Lung (tissue), 12 donors: ENCODE measurements around the gene HEPACAM. TPM values are rescaled to one million over a fixed set of nuclear protein-coding genes. Genes with fewer than 3 reads are reported as not detected.

Experiments used
- ATAC-seq: fragments of 200-7000 bp; cut with Tn5 transposase; one replicate; pipeline ENCODE4 v1.9.1; 2020; ENCODE audit warnings: moderate number of reproducible peaks; ENCODE audit not compliant: insufficient read depth, low FRiP score
- DNase-seq, 3 donors: peaks; one replicate each; pipeline ENCODE4 v3.0.0-alpha.2; 2013 to 2017
- H3K27ac ChIP-seq, 2 donors: one replicate each; pipeline ENCODE4 v1.5.1; 2013; ENCODE audit warnings: mild to moderate bottlenecking in 2 of 2, moderate library complexity in 2 of 2, control low read depth in 1 of 2, inconsistent platforms in 1 of 2, low read depth in 1 of 2, low read length in 1 of 2
- H3K27me3 ChIP-seq, 3 donors: one replicate each; pipeline ENCODE4 v1.5.1; 2013; ENCODE audit warnings: low read length in 2 of 3; ENCODE audit not compliant: control insufficient read depth in 3 of 3, insufficient read depth in 3 of 3
- H3K36me3 ChIP-seq, 4 donors: one replicate each; pipeline ENCODE4 v1.5.1; 2013; ENCODE audit warnings: low read length in 4 of 4, mild to moderate bottlenecking in 1 of 4, moderate library complexity in 1 of 4; ENCODE audit not compliant: control insufficient read depth in 4 of 4, insufficient read depth in 4 of 4
- H3K4me1 ChIP-seq, 5 donors: one replicate each; pipeline ENCODE4 v1.5.1; 2013; ENCODE audit warnings: low read length in 5 of 5, mild to moderate bottlenecking in 2 of 5, moderate library complexity in 1 of 5; ENCODE audit not compliant: control insufficient read depth in 5 of 5, insufficient read depth in 5 of 5
- H3K4me3 ChIP-seq: one replicate; pipeline ENCODE4 v1.5.1; 2013; ENCODE audit warnings: mild to moderate bottlenecking, control low read depth, moderate library complexity
- H3K9ac ChIP-seq, 2 donors: one replicate each; pipeline ENCODE4 v1.5.1; 2013; ENCODE audit warnings: low read length in 2 of 2, control low read depth in 1 of 2; ENCODE audit not compliant: insufficient read depth in 1 of 2
- H3K9me3 ChIP-seq, 4 donors: one replicate each; pipeline ENCODE4 v1.5.1; 2013; ENCODE audit warnings: low read length in 3 of 4, mild to moderate bottlenecking in 1 of 4, moderate library complexity in 1 of 4; ENCODE audit not compliant: control insufficient read depth in 4 of 4, insufficient read depth in 3 of 4
- WGBS, 2 donors: extraction: QIAGEN DNeasy Blood & Tissue Kit; methylation state at CpG; one replicate each; pipeline ENCODE4 v1.1.7; 2013; 5-methylcytosine and 5-hydroxymethylcytosine counted together
- polyA plus RNA-seq, 2 donors: library from polyadenylated mRNA; stranded (reverse); fragments of 200-250 nt; gene quantifications; one replicate each; pipeline ENCODE4 v1.2.1, GENCODE V29; 2013
- total RNA-seq, 2 donors: library from RNA; depleted of rRNA in 1 of 2; stranded (reverse); fragments of >200 nt in 1 of 2; gene quantifications; one replicate each; pipeline ENCODE4 v1.2.1, GENCODE V29; 2014 to 2021
- TF ChIP-seq, protein P1 (sequence below): IDR thresholded peaks from 2 replicates; pipeline ENCODE4 v1.5.1; 2012; ENCODE audit warnings: mild to moderate bottlenecking; ENCODE audit errors: control extremely low read depth, extremely low read depth
- donor health status: control.
- donor health status: control.
- donor health status: Bipolar disorder and iron deficiency.
- donor health status: healthy.
- donor health status: DM: yes; HTN: yes; CAD: no.

Gene HEPACAM
- total and polyA plus RNA-seq, 4 donors = 0.02 TPM; not detected in 3

DNA sequence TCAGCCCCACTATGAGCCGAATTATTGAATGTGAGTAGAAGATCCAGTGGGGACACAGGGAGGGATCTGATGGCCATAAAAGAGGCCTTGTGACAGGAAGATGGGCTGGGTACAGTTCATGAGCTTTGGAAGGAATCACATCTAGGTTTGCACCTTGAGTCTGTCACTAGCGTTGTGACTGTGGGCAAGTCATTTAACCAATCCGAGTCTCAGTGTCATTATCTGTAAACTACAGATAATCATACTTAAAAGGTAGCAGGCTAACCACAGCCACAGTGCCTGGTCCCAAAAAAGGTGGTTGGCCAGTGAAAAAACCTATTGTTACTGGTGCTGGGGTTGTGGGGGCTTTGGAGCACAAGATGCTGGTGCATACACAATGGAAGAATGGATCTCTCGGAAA lies 13.0 kb downstream of the HEPACAM start:
- TF ChIP-seq, protein P1, sequence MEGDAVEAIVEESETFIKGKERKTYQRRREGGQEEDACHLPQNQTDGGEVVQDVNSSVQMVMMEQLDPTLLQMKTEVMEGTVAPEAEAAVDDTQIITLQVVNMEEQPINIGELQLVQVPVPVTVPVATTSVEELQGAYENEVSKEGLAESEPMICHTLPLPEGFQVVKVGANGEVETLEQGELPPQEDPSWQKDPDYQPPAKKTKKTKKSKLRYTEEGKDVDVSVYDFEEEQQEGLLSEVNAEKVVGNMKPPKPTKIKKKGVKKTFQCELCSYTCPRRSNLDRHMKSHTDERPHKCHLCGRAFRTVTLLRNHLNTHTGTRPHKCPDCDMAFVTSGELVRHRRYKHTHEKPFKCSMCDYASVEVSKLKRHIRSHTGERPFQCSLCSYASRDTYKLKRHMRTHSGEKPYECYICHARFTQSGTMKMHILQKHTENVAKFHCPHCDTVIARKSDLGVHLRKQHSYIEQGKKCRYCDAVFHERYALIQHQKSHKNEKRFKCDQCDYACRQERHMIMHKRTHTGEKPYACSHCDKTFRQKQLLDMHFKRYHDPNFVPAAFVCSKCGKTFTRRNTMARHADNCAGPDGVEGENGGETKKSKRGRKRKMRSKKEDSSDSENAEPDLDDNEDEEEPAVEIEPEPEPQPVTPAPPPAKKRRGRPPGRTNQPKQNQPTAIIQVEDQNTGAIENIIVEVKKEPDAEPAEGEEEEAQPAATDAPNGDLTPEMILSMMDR = no peak
- no peak for DNase-seq
- Histone ChIP-seq H3K27ac (no peak overlapping the region), H3K36me3 (no peaks in the 10 kb centered on the region), H3K27me3 (no peaks in the 10 kb centered on the region), H3K9ac (no peak overlapping the region), H3K4me1 (peaks cover 0 to 9% (median 4%) of the 10 kb centered on the region in 5 donors), H3K4me3 (no peak overlapping the region), H3K9me3 (peaks cover 0 to 2% (median 0%) of the 10 kb centered on the region in 4 donors)
- ATAC-seq = no peak
- 92 to 94% methylated on average over 4 of the region's 4 CpGs for WGBS, 2 donors

DNA sequence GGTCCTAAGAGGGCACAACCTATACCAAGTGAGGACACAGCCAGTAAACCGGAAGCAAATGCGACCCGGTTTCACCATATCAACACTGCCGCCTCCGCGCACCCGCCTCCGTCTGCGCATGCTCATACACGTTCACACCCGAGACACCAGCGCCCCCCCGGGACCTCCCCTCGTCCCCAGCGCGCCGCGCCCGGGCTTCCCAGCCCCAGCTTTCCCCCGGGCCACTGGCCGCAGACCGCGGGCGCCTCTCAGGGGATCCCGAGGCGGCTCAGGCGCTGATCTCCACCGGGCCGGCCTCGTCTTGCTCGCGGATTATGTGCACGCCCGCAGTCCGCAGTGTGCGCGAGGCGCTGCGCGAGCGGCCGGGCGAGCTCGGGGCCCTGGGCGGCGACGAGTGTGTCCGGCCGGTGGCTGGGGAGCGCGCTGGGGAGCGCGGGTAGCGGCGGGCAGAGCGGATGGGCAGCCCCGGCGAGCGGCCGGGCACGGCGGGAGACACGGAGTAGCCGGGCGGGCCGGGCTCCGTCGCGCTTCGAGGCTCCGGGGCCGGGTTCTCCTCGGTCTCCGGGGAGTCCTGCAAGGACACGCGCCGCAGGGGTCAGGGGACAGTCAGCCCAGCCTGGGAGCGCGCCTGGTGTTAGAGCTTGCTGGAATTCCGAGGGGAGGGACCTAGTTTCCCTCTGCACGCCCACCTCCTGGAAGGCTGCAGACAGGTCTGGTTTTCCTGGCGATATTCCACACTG lies 14.8 kb downstream of the HEPACAM start:
- Histone ChIP-seq H3K9ac (no peak overlapping the region), H3K27me3 (no peaks in the 10 kb centered on the region), H3K4me3 (peak overlapping the region; percentile 37), H3K36me3 (no peaks in the 10 kb centered on the region), H3K27ac (peak overlapping the region; percentile 55 to 82), H3K4me1 (peaks cover 0 to 21% (median 13%) of the 10 kb centered on the region in 5 donors), H3K9me3 (peaks cover 0 to 2% (median 0%) of the 10 kb centered on the region in 4 donors)
- 5 to 10% methylated on average over 62 to 82 of the region's 82 CpGs for WGBS, 2 donors
- ATAC-seq = no peak
- TF ChIP-seq, protein P1 = no peak
- DNase-seq = peak; percentile 93 to 95 (median 93)

GRCh38 chr11:124920356-124920755 lies 15.5 kb downstream of the HEPACAM start:
- peaks cover 0 to 2% (median 0%) of the 10 kb centered on the region in 4 donors for H3K9me3 ChIP-seq
- 92 to 95% methylated on average over 5 of the region's 5 CpGs for WGBS, 2 donors
- H3K27me3 ChIP-seq = no peaks in the 10 kb centered on the region
- H3K4me1 ChIP-seq = peaks cover 0 to 21% (median 13%) of the 10 kb centered on the region in 5 donors
- TF ChIP-seq, protein P1 = no peak
- H3K9ac ChIP-seq = no peak overlapping the region
- peak overlapping the region; percentile 55 to 70 for H3K27ac ChIP-seq
- no peak overlapping the region for H3K4me3 ChIP-seq
- H3K36me3 ChIP-seq = no peaks in the 10 kb centered on the region
- DNase-seq = no peak
- no peak for ATAC-seq
